GM19099 (cell line): ENCODE results near the gene MVB12A.

Experiments
- POLR2A ChIP-seq: IDR thresholded peaks from 3 replicates; pipeline ENCODE4 v1.6.1; 2011; ENCODE audit warnings: low read depth; ENCODE audit not compliant: insufficient read length; ENCODE audit errors: extremely low read depth

MVB12A gene

GRCh38 chr19:17419154-17419620 lies 660 bp upstream of the MVB12A start:
- TF ChIP-seq POLR2A = no peak

DNA sequence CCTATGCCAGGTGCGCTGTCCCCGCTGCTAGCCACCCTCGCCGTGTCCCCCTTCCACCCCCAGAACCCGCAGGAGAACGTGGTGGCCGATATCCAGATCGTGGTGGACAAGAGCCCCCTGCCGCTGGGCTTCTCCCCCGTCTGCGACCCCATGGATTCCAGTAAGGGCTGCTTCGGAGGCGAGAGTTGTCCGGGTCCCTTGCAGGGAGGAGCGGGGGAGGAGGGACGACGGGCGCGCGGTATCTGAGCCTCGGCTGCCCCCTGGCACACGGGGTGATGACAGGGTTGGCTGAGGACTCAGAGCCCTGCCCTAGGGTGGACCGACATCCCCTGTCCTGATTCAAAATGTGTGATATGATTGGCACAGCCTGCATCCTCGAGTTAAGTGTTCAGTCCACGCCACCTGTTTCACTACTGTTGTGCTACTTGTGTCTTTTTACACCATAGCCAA lies 653 bp downstream of the MVB12A start:
- no peak for TF ChIP-seq POLR2A

DNA sequence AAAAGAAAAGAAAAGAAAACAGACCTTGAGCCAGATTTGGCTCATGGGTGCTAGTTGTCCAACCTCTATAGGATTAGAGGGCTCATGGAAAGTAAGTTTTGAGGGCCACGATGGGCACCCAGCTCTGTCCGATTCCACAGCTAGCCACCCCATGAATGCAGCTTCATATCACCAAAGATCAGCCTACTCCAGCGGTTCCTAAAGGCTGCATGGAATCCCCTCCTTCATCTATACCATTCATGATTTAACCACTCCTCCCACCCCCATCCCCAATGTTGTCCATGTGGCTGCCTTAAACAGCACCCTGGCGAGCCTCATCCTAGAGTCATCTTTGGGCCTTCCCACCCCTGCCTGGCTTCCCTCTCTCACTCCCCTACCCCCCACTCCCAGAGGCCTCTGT lies 2.1 kb downstream of the MVB12A start:
- no peak for TF ChIP-seq POLR2A

- no peak for TF ChIP-seq POLR2A
These were observed 3.8 kb downstream of the MVB12A start for GRCh38 chr19:17423429-17424208.

DNA sequence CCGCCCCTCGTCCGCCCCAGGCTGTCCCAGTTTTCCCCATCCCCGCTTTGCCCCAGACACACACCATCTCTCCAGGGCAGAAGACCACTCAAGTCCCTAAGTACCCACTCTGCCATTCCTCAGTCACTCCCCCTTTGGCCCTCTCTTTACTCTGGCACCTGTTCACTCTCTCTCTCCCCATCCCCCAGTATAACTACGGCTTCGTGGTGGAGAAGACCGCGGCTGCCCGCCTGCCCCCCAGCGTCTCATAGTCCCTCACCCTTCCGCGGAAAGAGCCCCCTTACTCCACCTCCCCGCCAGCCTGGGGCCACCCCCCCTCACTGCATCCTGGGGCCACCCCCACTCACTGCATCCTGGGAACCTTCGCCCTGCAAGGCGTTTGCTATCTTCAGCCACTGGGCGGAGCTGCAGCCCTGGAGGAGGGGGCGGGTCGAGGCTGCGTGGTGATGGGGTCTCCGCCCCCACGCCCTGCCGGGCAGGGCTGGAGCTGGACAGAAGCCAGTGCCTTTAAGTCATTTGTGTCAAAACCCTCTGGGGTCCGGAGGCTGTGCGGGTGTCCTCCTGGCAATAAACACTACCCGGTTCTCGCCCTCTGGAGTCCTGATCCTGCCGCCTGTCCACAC lies 5.0 kb downstream of the MVB12A start:
- TF ChIP-seq POLR2A = no peak

DNA sequence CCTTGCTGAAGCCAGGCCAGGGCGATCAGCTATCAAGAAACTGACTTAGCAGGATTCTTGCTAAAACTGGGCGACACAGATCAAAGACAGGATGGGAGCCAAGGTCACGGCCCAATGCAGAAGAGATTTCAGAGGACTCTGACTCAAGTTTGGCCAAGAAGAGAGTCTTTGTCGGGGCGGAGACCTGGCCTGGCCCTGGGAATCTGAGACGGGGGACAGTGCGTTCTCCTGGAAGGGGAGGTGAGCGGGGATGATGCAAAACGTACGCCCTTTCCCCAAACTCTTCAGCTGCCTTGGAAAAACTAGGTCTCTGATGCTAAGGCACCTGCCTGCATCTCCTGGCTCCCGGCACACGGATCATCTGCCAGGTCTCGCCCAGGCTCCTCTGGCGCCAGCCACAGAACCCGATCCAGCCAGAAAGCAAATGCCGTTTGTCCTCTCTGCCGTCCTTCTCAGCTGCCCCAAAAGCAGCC lies 9.8 kb downstream of the MVB12A start:
- TF ChIP-seq POLR2A = no peak

- no peak for TF ChIP-seq POLR2A
These were observed 11.6 kb downstream of the MVB12A start for GRCh38 chr19:17431417-17431816.

DNA sequence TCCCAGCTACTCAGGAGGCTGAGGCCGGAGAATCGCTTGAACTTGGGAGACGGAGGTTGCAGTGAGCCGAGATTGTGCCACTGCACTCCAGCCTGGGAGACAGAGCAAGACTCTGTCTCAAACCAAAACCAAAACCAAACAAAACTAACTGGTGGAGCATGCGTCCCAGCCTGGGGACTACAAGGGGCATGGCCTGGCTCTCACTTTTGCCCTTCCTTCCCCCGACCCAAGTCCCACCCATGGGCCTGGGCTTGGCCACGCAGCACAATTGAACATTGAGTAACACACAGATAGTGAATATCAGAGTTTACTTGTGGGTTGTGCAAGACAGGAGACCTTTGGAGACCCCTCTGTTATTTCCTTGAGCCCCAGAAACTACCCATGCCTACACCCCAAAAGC lies 15.4 kb downstream of the MVB12A start:
- no peak for TF ChIP-seq POLR2A

DNA sequence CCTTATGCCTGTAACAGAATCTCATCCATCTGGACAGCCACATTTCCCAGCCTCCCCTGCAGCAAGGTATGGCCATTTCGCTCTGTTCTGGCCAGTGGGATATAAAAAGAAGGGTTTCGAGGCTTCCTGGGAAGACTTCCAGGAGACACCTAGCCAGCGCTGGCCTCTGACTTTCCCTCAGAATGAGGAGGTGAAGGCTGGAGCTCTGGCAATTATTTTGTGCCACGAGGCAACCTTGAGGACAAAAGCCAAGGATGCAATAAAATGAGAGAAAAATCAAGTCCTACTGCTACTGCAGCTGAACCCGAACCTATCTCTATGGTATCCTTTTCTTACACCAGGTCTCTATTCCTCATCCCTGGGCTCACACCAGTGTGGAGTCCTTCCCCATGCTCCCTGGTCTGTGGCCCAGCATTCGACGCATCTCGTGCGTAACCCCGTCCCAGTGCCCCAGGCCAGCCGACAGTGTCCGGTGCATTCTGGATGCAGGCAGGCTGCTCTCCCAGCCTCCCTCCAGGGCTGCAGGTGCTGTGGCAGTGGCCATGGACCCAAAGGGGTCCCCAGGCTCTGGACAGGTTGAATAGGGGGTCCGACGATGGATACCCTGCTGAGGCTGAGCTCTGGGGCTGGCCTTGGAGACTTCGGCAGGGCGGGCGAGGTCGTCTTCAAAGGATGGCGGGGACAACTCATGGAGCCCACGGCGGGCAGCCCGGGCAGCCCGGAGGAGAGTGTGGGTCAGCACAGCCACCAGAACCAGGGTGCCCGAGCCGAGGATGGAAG lies 16.4 kb downstream of the MVB12A start:
- no peak for TF ChIP-seq POLR2A

GRCh38 chr19:17436874-17437267 lies 17.0 kb downstream of the MVB12A start:
- TF ChIP-seq POLR2A = no peak

GRCh38 chr19:17441241-17442021 lies 21.6 kb downstream of the MVB12A start:
- no peak for TF ChIP-seq POLR2A

DNA sequence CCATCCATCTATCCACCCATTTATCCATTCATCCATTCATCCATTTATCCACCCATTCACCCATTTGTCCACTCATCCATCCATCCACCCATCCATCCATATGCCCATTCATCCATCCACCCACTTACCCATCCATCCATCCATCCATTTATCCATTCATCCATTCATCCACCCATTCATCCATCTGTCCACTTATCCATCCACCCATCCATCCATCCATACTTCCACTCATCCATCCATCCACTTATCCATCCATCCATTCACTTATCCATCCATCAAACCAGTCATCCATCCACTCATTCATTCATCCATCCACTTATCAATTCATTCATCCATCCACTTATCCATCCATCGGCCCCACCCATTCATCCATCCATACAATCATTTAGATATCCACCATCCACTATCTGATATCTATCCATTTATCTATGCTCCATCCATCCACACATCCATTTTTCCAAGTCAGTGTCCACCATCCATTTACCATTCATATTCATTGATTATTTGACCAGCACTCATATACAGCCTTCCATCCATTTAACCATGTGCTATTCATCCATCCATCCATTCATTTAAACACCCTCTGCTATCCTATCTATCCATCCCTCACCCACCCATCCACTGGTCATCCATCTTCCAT lies 25.8 kb downstream of the MVB12A start:
- TF ChIP-seq POLR2A = no peak

- no peak for TF ChIP-seq POLR2A
These were observed 27.9 kb downstream of the MVB12A start for GRCh38 chr19:17447704-17448130.

- no peak for TF ChIP-seq POLR2A
These were observed 28.5 kb downstream of the MVB12A start, which contains the start of gene TMEM221 for GRCh38 chr19:17448131-17448967. TSS of gene TMEM221 (minus strand) at chr19:17448668. CDS start at chr19:17448462, 206 bp downstream.
